GM21423 (cell line): ENCODE measurements around the gene ALPI.

ENCODE experiments used
- ATAC-seq: cut with Tn5 transposase; IDR thresholded peaks from one replicate; pipeline ENCODE4 v1.9.1; 2021; ENCODE audit warnings: mild to moderate bottlenecking, moderate library complexity; ENCODE audit not compliant: unreplicated experiment

Gene ALPI

DNA sequence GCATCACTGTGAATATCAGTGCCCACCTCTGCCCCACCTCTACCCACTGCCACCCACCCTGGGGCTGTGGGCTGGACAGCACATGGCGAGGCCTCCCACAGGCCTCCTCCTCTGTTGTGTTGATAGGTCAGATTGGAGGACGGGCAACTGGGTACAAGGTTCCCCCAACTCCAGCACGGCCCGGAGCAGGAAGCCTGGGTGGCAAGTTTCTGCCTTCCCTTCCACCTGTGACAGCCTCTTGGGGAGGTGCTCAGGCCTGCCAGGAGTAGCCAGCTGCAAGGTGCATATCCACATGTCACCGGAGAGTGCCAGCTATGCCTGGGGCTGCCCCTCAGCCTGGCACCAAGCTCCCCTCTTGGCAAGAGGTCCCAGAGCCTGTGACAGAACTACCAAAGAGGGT lies 38.6 kb downstream of the ALPI start:
- ATAC-seq, result no peak

GRCh38 chr2:232495292-232495691 lies 39.3 kb downstream of the ALPI start:
- ATAC-seq, result no peak

DNA sequence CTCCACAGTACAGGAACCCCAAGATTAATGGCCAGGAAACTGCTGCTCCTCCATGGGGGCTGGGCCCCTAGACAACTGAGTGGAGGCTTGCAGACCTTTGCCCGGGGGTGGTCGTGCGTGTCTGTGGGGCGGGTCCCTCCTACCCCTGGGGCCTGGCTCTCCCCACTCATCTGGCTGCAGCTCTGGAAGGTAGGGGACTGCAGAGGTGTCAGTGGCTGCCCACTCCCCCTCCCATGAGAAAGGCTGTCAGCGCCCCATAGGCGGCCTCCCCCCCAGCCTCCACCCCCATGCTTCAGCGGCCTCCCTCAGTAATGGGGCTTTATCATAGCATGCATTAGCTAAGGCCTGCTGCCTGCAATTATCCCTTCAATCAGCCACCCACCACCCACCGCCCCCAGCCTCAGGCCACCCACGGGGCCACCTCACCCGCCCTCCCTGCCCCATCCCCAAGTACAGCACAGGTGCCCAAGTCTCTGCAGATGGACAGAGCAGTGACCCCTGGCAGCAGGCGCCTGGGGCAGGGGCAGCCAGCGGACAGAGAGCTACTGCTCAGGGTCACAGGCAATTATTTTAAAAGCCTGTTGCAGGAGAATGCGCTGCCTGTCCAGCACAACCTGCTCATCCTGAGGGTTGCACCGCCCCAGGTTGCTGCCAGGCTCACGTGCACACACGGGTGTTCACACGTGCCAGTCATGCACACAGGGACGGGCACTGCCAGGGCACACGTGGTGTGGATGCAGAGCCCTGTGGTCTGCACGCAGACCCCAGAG lies 40.7 kb downstream of the ALPI start:
- no peak for ATAC-seq

GRCh38 chr2:232497348-232497747 lies 41.4 kb downstream of the ALPI start:
- ATAC-seq, result no peak

DNA sequence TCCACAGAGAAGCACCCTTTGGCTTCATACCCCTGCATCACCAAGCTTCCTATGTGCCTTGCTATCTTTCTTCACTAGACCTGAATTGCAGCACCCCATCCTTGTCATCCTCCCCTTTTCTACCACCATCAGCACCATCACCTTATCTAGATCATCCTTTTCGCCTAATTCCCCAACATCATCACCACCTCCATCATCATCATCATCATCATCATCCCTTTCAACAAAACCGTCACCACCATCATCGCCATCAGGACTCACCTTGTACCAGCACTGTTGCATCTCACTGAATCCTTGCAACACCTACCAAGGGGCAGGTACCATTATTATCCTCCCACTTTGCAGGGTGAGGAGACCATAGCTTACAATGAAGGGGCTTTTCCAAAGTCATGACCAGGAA lies 42.5 kb downstream of the ALPI start:
- no peak for ATAC-seq

DNA sequence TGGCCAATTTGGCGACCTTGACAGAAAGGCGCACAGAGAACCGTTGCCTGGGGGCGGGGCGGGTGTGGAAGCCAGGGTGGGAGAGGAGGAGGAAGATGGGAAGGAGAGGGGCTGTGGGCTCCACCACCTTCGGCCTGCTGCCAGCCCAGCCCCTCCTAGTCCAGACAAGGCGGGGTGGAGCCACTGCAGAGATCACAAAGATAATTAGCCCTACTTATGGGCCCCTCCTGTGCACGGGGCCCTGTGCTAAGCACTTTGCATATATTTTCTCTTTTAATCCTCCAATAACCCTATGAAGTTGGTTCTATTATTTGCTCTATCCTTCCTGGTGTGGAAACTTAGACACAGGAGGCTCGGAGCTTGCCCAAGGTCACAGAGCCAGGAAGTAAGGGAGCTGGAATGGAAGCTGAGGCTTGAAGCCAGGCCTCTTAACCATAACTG lies 45.4 kb downstream of the ALPI start:
- ATAC-seq, result no peak

- ATAC-seq, result no peak
These were observed 45.9 kb downstream of the ALPI start for GRCh38 chr2:232501794-232502390.

DNA sequence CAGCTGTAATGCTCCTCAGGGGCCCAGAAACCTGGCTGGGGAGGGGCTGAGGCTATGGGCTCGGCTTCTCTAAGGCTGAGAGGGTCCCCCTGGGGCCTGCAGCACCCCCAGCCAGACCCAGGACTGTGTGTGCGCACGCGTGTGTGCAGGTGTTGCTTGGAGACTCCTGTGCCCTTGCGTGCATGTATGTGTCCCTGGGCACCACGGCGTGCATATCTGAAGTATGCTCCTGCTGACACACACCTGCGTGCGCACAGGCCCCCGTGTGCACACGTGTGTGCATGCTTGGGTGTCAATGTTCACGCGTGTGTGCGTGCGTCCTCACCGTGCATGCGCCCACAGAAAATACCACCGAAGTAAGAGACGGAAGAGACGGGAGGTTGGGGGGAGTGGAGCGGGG lies 46.6 kb downstream of the ALPI start:
- no peak for ATAC-seq

DNA sequence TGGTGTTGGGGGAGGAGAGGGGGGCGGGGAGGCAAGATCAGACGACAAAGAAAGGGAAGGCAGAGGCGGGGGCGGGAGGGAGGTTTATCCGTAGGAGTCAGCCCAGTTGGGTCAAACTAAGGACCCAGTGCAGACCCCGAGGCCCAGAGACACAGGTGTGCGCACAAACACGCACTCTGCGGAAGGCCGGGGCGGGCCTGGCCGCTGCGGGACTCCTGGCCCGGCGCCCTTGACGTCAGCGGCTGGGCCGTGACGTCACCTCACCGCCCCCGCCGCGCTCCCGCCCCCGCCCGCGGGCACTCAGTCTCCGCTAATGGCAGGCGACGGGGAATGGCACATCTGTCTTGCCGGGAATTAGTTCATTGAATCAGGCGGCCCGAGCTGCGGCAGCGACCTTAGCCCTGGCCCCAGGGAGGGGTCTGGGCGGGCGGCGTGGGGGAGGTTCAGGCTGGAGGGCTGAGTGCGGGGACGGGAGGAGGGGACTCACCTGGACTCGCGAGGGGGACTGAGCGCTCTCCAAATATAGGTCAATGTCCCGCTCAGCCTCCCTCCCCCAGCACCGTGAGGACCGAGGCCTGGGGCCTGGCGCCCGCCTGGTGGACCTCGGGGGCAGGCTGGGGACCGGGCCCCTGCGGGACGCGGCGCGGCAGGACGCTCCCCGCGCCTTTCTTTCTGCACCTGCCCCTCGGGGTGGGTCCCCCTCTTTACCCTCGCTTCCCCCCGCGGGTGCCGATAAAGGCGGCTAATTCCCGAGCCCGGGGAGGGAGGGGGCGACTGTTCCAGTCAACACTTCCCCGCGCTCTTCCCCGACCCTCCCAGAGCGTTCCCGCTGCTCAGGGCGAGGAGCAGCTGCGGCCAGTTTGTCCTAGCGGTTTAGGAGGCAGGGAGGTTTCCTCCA lies 47.2 kb downstream of the ALPI start:
- ATAC-seq, result no peak

DNA sequence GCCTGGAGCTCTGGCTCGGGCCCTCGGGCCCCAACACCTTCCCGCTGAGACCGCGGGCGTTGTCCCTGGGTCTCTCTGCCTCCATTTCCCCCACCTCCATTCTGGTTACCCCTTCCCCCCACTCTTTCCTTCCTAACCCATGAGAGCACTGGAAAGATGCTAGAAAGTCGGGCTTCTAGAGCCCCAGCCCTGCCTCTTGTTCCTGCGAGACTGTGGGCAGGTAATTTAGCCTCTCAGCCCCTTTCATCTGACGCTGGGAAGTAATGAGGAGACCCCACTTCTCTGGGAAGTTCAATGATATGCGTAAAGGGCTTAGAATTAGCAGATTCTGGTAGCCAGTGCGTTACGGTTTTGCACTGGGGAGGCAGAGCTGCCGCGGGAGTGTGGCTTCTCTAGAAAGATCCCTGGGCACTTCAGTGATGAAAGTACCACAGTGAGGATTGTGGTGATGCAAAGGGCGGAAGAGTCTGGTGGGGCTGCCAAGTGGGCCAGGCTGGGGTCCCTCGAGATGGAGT lies 47.9 kb downstream of the ALPI start:
- no peak for ATAC-seq

GRCh38 chr2:232504438-232504837 lies 48.5 kb downstream of the ALPI start:
- no peak for ATAC-seq

DNA sequence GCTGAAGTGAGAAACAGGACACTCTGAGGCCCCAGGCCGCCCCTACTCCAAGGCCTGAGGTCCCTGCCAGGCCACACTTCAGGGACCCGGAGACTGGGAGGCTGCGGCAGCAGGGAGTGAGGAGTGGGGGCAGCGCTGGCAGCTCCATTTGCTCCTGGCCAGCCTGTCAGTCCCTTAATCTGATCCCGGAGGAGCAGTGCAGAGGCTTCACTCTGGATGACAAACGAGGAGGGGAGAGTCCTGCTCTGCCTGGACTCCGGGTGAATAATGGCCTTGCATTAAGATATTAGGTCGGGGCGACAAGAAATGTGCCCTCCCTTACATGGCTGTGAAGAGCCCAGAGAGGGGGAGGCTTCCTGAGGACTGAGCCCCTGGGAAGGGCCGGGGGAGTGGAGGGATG lies 49.9 kb downstream of the ALPI start:
- no peak for ATAC-seq

- ATAC-seq, result no peak
These were observed 50.8 kb downstream of the ALPI start for GRCh38 chr2:232506709-232507108.

GRCh38 chr2:232508251-232508650 lies 52.3 kb downstream of the ALPI start:
- ATAC-seq, result no peak
